ENCODE measurements around the gene MRPL9.

The MRPL9 gene

DNA sequence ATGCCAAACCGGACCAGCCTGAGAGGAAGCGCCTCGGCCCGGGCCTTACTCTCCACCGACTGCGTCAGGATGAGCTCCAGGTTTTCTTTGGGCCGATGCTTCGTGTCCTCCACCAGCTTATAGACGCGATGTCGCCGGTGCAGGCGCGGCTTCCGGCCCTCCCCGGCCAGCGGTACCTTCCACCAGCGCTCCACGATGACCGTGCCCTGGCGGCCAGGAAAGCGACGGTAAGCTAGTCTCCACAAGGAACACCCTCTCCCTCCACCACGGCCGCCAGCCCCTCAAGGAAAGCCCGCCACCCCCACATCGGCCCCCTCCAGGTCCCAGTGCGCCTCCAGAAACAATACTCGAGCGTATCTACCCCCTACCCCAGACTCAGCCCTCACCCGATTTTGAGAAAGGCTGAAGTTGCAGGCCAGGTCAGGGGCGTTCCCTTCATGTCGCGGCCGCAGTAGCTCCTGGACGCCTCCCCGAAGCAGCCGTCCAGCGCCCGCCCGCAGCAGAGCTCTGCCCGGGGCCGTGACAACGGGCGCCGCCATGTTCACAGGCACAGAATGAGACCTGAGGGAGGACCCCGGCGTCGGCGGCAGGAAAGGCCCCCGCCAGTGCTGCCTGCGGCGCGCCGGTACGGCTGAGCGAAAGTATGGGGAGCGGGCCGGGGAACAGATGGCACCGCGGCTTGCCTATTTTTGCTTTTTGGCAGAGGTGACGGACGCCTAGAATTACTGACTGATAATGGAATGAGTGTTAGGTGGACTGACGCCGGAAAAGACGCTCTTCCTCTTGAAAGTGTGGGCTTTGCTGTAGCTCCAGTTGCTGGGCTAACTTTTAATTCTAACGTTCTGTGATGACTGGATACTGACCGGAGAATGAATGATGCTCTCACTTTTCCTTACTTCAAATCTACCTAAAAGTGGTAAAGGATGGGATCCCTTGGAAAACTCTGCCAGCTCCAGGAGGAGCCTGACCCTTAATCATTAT is at the start of gene MRPL9:
TSS of gene MRPL9 (minus strand) at position 556 of the 981 bp plus-strand sequence. CDS start at position 539, 17 bp downstream.
- DNase-seq (ENCODE audit: low spot score), result peak; percentile 91

- peak; percentile 51 for DNase-seq (ENCODE audit: low spot score)
Measured at GRCh38 chr1:151811181-151811580, 47.9 kb upstream of the MRPL9 start.

- no peak for DNase-seq (ENCODE audit: low spot score)
Measured at GRCh38 chr1:151809985-151810556, 46.8 kb upstream of the MRPL9 start.

DNA sequence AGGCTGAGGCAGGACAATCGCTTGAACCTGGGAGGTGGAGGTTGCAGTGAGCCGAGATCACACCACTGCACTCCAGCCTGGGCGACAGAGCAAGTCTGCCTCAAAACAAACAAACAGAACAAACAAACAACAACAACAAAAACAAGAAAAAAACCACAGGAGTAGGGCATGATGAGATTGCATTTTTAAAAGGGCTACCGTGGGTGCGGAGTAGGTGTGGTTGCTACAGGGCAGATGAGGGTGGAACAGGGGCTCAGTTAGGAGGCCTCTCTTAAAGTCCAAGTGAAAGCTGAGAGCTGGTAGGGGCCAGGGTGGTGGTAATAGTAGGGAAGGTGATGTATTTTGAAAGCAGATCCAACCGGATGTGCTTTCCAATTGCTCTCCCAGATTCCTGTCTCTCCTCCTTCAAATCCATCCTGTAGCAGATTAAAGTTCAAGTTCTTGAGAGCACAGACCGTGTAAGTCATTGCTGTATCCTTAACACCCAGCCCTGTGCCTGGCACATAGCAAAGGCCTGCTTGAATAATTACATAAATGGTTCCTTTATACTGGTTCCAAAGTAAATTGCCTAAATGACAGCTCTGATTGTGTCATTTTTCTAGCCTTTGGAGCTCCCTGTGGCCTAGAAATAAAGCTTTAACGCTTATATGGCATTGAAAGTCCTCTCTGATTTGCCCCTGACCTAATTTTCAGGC is 46.1 kb upstream of the MRPL9 start:
- peak; percentile 15 for DNase-seq (ENCODE audit: low spot score)

DNA sequence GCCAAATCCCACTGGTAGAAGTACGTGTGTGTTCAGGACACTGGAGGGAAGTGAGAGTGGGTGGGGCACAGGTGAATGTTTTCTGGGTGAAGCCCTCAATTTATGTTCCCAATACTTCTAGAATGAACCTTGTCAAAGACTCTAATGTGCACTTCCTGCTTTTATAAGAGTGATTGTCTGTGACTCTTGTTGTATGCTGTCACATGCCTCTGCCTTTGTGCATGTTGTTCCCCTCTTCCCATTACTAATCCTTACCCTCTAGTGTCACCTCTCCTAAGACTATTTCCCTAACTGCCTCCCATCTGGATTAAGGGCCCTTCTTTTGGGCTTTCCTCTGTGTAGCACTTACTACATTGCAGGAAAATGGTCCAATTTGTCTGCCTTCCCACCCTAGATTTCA is 44.5 kb upstream of the MRPL9 start:
- no peak for DNase-seq (ENCODE audit: low spot score)

DNA sequence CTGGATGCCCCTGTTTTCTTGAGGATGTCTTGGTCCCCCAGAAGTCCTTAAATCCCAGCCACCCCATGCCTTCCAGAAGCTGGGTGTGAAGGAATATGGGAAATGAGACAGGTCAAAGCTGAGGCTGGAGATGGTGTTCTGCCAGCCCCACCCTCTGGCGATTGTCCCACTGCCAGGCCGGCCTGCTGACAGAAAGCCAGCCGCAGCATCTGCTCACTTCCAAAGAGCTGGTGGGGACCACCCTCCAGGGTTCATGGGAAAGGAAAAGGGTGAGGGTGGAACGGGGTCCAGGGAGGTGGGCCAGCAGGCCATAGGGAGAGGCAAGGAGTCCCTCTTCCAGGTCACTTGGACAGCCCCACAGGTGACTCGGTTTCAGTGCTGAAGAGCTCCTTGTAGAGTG is 43.8 kb upstream of the MRPL9 start:
- DNase-seq (ENCODE audit: low spot score), result peak; percentile 25

GRCh38 chr1:151806170-151806569 is 42.9 kb upstream of the MRPL9 start:
- DNase-seq (ENCODE audit: low spot score), result no peak

DNA sequence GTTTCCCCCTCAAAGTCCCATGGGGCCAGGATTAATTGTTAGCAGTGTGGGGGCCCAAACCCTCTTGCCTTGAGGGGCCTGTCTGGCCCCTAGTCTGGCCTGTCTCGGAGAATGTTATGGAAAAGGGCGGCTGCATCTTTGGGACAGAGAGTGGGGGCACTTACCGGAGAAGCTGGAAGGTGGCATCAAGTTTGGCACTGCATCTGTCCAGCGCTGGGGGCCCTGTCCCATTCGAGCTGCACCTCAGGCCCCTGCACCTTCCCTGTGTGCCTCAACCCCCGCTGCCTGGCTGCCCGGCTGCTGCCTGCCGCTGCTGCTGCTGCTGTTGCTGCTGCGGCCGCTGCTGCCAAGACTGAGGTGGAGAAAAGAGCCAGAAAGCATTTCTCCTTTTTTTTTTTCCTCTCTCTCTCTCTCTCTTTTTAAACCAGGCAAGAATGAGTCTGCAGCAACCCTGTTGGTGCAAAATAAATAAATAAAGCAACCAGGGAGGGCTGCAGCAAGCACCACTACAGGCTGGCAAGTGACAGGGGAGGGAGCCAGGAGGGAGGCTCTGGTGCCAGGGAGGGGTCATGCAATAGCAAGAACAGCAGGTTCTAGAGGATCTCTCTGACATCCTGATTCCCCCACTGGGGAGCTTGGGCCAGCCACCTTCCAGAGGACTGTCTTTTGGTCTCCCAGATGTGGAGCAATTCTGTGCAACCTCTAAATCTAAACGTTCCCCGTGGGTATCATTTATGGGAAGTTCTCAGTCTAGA is 41.9 kb upstream of the MRPL9 start, which contains the start of gene LINGO4:
TSS of gene LINGO4 (minus strand) at position 354 of the 755 bp plus-strand sequence. CDS start 2,715 bp downstream, outside the sequence.
- DNase-seq (ENCODE audit: low spot score), result no peak

DNA sequence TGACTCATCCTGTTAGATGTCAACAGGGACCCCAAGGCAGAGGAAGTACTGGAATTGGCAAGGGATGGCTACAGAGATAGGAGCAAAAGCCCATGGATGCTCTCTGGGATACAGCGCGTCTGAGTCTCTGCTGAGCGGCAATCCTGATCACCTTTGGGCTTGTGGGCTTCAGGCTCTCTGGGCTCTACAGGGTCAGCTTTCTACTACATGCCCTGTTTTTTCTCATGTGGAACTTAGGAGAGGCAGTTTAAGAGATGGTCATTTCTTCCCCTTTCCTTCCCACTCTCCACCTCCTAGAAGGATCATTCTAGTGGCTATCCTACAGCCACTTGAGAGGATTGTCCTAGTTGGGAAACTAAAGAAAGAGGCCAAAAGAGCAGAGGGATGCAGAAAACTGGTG is 40.6 kb upstream of the MRPL9 start:
- no peak for DNase-seq (ENCODE audit: low spot score)

- no peak for DNase-seq (ENCODE audit: low spot score)
Measured at GRCh38 chr1:151803164-151803563, 39.9 kb upstream of the MRPL9 start.

GRCh38 chr1:151802372-151802771 is 39.1 kb upstream of the MRPL9 start:
- no peak for DNase-seq (ENCODE audit: low spot score)

DNA sequence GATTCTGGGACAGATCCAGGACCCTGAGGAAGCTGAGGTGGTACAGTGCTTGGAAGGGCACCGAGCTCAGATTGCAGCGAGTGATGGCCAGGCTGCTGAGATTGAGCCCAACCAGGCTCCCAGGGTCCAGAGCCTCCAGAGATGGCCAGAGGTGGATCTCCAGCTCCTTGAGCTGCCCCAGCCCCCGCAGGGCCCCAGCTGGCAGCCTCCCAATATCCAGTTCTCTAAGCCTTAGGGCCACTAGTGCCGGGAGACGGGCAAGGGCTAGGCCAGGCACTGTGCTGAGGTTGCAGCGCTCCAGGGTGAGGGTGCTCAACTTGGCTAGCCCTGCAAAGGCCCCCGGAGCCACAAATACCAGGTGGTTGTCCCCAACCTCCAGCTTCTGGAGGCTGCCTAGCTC is 38.5 kb upstream of the MRPL9 start:
- DNase-seq (ENCODE audit: low spot score), result no peak

- DNase-seq (ENCODE audit: low spot score), result no peak
Measured at GRCh38 chr1:151801310-151801820, 38.1 kb upstream of the MRPL9 start.

- no peak for DNase-seq (ENCODE audit: low spot score)
Measured at GRCh38 chr1:151800830-151801229, 37.5 kb upstream of the MRPL9 start.

DNA sequence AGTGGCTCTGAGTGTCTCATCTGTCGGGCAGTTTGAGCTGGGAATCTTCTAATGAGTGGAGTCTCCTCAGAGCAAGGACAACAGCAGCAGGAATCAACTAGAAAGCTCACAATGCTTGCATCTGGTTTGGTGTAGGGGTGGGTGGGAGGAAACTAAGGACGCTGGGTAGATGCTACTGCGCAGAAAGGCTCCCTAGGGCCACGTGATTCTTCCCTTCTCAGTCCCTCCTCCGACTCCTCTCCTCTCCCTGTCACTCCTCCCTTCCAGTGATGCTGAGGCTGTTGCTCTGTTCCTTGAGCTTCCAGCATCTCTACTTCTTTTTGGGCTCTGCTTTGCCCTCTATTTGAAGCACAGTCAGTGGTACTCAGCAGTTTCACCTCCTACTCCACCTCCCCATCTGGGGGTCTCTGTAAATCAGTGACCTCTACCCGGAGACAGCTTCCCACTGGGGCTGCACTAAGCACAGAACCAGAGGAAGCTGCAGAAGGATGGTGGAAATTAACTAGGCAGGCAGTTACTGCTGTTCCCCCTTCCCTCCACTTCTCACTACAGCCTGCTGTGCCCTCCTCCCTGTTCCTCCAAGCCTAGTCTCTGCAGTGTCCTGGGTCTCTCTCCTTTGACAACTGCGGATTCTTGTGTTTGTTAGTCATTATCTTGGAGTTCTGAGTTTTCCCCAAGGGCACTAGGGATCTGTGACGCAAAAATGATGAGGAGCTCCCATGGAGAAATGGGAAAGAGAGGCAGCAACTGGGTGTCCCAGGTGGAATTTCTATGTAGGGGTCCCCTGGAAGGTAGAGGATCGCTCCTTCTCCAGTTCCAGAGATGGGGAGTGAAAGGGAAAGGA is 36.1 kb upstream of the MRPL9 start:
- DNase-seq (ENCODE audit: low spot score), result no peak

- no peak for DNase-seq (ENCODE audit: low spot score)
Measured at GRCh38 chr1:151798571-151798970, 35.3 kb upstream of the MRPL9 start.

GRCh38 chr1:151790940-151791651 is 27.8 kb upstream of the MRPL9 start:
- DNase-seq (ENCODE audit: low spot score), result no peak

GRCh38 chr1:151790071-151790939 is 27.0 kb upstream of the MRPL9 start, which contains the start of gene TDRKH:
TSS of gene TDRKH (minus strand) at chr1:151790500. CDS start at chr1:151783022, 7,478 bp downstream.
- peak; percentile 96 for DNase-seq (ENCODE audit: low spot score)

DNA sequence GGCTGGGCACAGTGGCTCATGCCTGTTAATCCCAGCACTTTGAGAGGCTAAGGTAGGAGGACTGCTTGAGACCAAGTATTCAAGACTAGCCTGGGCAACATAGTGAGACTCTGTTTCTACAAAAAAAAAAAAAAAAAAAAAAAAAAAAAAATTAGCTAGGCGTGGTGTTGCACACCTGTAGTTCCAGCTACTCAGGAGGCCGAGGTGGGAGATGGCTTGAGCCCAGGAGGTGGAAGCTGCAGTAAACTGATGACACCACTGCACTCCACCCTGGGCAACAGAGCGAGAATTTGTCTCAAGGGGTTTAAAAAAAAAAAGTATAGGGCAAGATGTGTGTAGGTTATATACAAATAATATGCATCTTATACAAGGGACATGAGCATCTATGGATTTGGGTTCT is 24.4 kb upstream of the MRPL9 start:
- no peak for DNase-seq (ENCODE audit: low spot score)
